Measurements from ENCODE around the gene PPP1R14B. TPM values are rescaled to one million over a fixed set of nuclear protein-coding genes. Genes with fewer than 3 reads are reported as not detected.

Gene PPP1R14B
- polyA plus RNA-seq, 3 donors: 11.7 to 40.7 (median 34.2) TPM

DNA sequence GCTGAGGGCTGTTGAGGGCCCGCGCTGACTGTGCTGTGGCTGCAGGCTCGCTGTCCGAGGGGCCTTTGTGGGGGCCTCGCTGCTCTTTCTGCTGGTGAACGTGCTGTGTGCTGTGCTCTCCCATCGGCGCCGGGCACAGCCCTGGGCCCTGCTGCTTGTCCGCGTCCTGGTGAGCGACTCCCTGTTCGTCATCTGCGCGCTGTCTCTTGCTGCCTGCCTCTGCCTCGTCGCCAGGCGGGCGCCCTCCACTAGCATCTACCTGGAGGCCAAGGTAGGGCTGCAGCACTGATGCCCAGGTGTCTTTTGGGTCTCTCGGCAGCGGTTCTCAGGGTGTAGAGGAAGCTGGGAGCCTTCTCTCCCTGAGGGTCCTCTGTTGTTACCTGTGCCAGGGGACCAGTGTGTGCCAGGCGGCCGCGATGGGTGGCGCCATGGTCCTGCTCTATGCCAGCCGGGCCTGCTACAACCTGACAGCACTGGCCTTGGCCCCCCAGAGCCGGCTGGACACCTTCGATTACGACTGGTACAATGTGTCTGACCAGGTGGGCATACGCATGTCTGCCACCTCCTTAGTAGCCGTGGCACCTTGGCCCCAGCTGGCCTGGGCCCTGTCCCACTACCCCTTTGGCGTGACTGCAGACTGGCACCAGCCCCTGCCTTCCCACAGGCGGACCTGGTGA lies 41.1 kb upstream of the PPP1R14B start:
- Histone ChIP-seq H3K4me3 (replicated peaks in 1 of 3; ENCODE audit: low read depth in 2 of 3, low read length in 3 of 3) (no peak overlapping the region), H3K36me3 (replicated peaks in 1 of 2; ENCODE audit: control insufficient read depth in 1 of 2, insufficient read depth in 2 of 2, low read length in 2 of 2) (no peaks in the 10 kb centered on the region), H3K4me1 (ENCODE audit: control insufficient read depth in 1 of 2, insufficient read depth in 2 of 2, low read length in 2 of 2) (peaks cover 25 to 39% of the 10 kb centered on the region in 2 donors), H3K9me3 (replicated peaks in 1 of 2; ENCODE audit: control insufficient read depth in 1 of 2, insufficient read depth in 1 of 2, low read length in 2 of 2) (peaks cover 4 to 11% of the 10 kb centered on the region in 2 donors), H2AFZ (ENCODE audit: insufficient read depth, low read depth, low read length, poor library complexity, severe bottlenecking) (no peak overlapping the region), H3K79me2 (ENCODE audit: insufficient read depth, low read length) (peaks cover 5% of the 10 kb centered on the region), H3K4me2 (replicated peaks; ENCODE audit: extremely low read depth, low read length, poor library complexity, severe bottlenecking) (no peak overlapping the region), H3K27me3 (ENCODE audit: control insufficient read depth in 2 of 2, insufficient read depth in 2 of 2, low read length in 2 of 2) (peaks cover 15 to 23% of the 10 kb centered on the region in 2 donors), H3K9ac (ENCODE audit: insufficient read depth, low read length, poor library complexity, severe bottlenecking) (no peak overlapping the region), H3K27ac (ENCODE audit: low read depth in 1 of 2, low read length in 2 of 2) (no peak overlapping the region), H4K20me1 (ENCODE audit: insufficient read depth, low read length) (no peaks in the 10 kb centered on the region)
- 97% methylated on average over 23 of the region's 33 CpGs for WGBS (ENCODE audit: insufficient coverage)
- intact Hi-C loops (cut with micrococcal nuclease): loop anchor here in 1 of 2 donors (5.0 kb wide), 1 partner anchor 36 kb away; the partner anchor contains the start of gene PLCB3
- TF ChIP-seq, protein P1, sequence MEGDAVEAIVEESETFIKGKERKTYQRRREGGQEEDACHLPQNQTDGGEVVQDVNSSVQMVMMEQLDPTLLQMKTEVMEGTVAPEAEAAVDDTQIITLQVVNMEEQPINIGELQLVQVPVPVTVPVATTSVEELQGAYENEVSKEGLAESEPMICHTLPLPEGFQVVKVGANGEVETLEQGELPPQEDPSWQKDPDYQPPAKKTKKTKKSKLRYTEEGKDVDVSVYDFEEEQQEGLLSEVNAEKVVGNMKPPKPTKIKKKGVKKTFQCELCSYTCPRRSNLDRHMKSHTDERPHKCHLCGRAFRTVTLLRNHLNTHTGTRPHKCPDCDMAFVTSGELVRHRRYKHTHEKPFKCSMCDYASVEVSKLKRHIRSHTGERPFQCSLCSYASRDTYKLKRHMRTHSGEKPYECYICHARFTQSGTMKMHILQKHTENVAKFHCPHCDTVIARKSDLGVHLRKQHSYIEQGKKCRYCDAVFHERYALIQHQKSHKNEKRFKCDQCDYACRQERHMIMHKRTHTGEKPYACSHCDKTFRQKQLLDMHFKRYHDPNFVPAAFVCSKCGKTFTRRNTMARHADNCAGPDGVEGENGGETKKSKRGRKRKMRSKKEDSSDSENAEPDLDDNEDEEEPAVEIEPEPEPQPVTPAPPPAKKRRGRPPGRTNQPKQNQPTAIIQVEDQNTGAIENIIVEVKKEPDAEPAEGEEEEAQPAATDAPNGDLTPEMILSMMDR (IDR thresholded peaks at IDR 0.05): no peak
- Mint-ChIP-seq H3K36me3 (peaks cover 5 to 11% of the 10 kb centered on the region in 2 donors), H3K27ac (no peak overlapping the region), H3K27me3 (ENCODE audit: low read depth in 3 of 3) (peaks cover 24 to 41% (median 26%) of the 10 kb centered on the region in 3 donors), H3K9me3 (peaks cover 0 to 8% (median 3%) of the 10 kb centered on the region in 7 donors), H3K4me3 (no peak overlapping the region), H3K4me1 (peaks cover 25% of the 10 kb centered on the region)
- DNase-seq: no peak

DNA sequence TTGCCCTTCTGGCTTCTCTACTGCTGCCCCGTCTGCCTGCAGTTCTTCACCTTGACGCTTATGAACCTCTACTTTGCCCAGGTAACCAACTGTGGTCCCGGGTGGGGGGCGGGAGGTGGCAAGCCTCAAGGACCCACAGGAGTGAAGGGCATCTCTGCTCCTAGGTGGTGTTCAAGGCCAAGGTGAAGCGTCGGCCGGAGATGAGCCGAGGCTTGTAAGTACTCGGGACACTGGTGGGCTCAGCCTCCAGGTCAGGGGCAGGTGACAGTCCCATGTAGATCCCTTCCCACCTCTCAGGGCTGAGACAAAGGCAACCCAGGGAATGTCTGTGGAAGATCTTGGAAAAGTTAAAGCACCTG lies 40.0 kb upstream of the PPP1R14B start:
- H3K27ac Mint-ChIP-seq: peak overlapping the region in 2 of 7 donors; percentile 4 to 54
- intact Hi-C loops (cut with micrococcal nuclease): loop anchor here in 1 of 2 donors (5.0 kb wide), 1 partner anchor 34 kb away; the partner anchor contains the start of gene PLCB3
- H3K4me3 ChIP-seq (replicated peaks in 1 of 3; ENCODE audit: low read depth in 2 of 3, low read length in 3 of 3): no peak overlapping the region
- peak overlapping the region; percentile 65 to 66 for H3K4me3 Mint-ChIP-seq
- DNase-seq: no peak
- H3K36me3 ChIP-seq (replicated peaks in 1 of 2; ENCODE audit: control insufficient read depth in 1 of 2, insufficient read depth in 2 of 2, low read length in 2 of 2): no peaks in the 10 kb centered on the region
- TF ChIP-seq, protein P1 (IDR thresholded peaks at IDR 0.05): no peak
- peaks cover 5% of the 10 kb centered on the region for H3K79me2 ChIP-seq (ENCODE audit: insufficient read depth, low read length)
- H3K27me3 ChIP-seq (ENCODE audit: control insufficient read depth in 2 of 2, insufficient read depth in 2 of 2, low read length in 2 of 2): peaks cover 12 to 16% of the 10 kb centered on the region in 2 donors
- peaks cover 22% of the 10 kb centered on the region for H3K4me1 Mint-ChIP-seq
- H3K9me3 Mint-ChIP-seq: peaks cover 0 to 3% (median 2%) of the 10 kb centered on the region in 7 donors
- peaks cover 20 to 29% of the 10 kb centered on the region in 2 donors for H3K4me1 ChIP-seq (ENCODE audit: control insufficient read depth in 1 of 2, insufficient read depth in 2 of 2, low read length in 2 of 2)
- H3K9me3 ChIP-seq (replicated peaks in 1 of 2; ENCODE audit: control insufficient read depth in 1 of 2, insufficient read depth in 1 of 2, low read length in 2 of 2): peaks cover 4 to 5% of the 10 kb centered on the region in 2 donors
- H3K36me3 Mint-ChIP-seq: peaks cover 9 to 16% of the 10 kb centered on the region in 2 donors
- 92% methylated on average over 5 of the region's 9 CpGs for WGBS (ENCODE audit: insufficient coverage)
- H2AFZ ChIP-seq (ENCODE audit: insufficient read depth, low read depth, low read length, poor library complexity, severe bottlenecking): no peak overlapping the region
- no peak overlapping the region for H3K27ac ChIP-seq (ENCODE audit: low read depth in 1 of 2, low read length in 2 of 2)
- H4K20me1 ChIP-seq (ENCODE audit: insufficient read depth, low read length): no peaks in the 10 kb centered on the region
- H3K27me3 Mint-ChIP-seq (ENCODE audit: low read depth in 3 of 3): peaks cover 19 to 31% (median 20%) of the 10 kb centered on the region in 3 donors
- H3K9ac ChIP-seq (ENCODE audit: insufficient read depth, low read length, poor library complexity, severe bottlenecking): no peak overlapping the region
- H3K4me2 ChIP-seq (replicated peaks; ENCODE audit: extremely low read depth, low read length, poor library complexity, severe bottlenecking): peak overlapping the region; percentile 81
